GM18502 (cell line): ENCODE measurements around the gene RUVBL1.

Experiments used
- ATAC-seq: cut with Tn5 transposase; IDR thresholded peaks from one replicate; pipeline ENCODE4 v1.9.1; 2021; ENCODE audit warnings: mild to moderate bottlenecking; ENCODE audit not compliant: unreplicated experiment, poor library complexity

RUVBL1 gene

DNA sequence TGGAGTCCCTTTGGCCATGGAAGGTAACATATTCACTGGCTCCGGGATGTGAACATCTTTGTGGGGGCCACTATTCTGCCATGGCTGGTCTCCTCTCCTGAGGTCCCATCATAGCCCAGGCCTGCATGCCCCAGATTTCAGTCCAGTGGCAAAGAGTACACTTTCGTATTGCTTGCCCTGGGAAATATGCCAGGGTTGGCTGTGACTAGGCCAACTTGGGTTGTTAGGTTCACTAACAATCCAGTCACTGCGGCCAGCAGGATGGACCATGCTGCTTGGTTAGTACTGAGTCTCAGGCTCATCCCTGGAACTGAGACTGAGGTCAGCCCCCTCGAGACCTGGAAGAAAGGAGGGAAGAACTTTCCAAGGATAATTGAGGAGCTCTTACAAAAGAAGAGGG lies 19.9 kb upstream of the RUVBL1 start:
- ATAC-seq = no peak

DNA sequence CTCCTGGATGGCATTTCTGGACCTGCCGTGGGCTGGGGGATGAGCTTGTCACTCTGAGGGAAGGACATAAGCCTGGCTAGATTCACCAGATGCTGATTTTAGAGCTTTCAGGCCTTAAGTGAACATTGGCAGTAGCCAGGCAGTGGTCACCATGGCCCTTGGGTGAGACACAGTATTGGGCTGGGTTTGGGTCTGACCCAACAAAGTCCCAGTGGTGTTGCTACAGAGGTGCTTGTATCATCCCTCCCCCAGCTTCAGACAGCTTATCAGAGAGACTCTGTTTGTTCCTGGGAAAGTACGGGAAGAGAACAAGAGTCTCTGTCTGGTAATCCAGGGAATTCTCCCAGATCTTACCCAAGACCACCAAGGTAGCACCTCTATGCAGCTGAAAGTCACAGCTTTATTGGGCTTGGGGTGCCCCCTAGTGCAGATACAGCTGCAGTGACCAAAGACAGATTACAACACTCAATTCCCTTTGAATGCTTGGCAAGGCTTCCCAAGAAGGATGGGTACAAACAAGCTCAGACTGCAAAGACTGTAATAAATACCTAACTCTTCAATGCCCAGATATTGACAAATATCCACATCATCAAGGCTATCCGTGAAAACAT lies 9.8 kb upstream of the RUVBL1 start:
- no peak for ATAC-seq

DNA sequence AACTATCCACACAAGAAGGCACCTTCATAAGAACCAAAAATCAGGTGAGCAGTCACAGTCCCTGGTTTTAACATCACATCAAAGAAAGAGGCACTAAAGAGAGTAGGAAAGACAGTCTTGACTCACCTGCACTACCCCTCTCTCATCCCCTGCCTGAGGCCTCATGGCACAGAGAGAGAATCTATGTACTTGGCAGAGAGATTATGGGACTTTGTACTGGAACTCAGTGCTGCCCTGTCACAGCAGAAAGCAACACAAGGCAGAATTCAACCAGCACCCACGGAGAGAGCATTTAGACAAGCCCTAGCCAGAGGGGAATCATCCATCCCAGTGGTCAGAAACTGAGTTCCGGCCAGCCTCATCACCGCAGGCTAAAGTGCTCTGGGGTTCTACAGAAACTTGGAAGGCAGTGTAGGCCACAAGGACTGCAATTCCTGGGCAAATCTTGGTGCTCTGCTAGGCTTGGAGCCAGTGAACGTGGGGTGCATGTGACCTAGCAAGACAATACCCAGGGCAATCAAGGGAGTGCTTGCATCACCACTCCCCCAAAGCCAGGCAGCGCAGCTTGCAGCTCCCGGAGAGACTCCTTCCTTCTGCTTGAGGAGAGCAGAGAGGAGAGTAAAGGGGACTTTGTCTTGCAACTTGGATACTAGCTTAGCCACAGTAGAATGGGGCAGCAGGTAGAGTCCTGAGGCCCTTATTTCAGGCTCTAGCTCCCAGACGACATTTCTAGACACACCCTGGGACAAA lies 8.5 kb upstream of the RUVBL1 start:
- no peak for ATAC-seq

DNA sequence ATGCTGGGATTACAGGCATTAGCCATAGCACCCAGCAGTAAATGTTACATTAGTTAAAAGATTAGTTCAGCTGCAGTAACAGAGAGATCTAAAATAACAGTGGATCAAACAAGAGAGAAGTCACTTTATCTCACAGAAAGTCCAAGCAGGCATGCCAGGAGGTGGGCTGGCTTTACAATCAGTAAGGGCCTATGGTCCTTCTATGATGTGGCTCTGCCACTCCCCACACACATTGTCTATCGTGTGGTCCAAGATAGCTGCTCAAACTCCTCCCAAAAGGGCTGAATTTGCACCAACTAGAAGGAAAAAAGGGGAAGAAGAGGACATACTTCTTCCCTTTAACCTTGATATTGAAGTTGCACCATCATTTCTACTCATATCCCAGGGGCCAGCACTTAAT lies 4.6 kb upstream of the RUVBL1 start:
- no peak for ATAC-seq

DNA sequence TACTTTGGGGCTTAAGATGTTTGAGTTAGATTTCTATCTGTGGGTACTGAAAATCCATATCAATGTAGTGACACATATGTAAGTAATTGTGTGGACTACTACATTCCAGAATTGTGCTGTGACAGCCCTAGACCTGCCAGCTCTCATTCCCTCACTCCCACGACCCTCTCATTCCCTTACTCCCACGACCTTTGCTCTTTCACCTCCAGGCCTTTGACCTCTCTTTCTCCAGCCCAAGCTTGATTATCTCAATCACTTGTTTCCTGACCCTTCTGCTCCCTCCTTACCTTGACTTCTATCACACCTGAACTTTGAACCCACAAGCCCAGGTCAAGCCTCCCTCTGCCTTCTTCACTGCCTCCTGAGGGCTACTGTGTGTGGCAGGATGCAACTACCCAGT lies 3.6 kb upstream of the RUVBL1 start:
- no peak for ATAC-seq

DNA sequence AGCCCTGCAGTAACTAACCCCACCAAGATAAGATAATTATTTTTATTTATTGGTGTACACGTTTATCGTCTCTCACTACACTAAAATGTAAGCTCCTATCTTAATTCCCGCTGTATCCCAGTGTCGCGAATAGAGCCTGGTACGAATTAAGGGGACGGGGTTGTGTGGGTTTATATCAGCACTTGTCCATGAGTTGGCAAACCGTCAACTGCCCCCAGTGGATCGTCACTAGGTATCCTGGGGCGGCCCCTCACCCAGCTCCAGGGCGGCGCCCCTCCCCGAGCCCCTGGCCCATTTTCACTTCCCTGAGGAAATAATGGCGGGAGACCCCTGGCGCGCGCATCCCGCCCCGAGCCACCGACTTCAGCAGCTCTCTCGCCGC lies 465 bp downstream of the RUVBL1 start:
- ATAC-seq = peak; percentile 2

DNA sequence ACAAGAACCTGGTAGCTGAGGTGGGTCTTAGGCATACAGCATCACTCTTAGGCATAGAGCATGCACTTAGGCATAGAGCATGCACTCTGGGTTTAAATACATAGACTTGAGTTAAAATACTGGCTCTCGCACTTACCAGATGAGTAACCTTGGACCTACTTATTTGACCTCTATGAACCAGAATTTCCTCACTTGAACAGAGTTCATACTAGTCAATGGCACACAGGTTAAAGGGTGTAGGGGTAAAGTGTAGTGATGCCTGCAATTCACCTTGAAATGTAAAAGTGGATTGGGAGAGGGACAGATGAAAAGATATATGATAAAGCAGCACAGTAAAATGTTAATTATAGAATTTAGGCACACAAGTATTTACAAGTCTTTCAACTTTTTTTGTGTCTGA lies 1.6 kb downstream of the RUVBL1 start:
- no peak for ATAC-seq

DNA sequence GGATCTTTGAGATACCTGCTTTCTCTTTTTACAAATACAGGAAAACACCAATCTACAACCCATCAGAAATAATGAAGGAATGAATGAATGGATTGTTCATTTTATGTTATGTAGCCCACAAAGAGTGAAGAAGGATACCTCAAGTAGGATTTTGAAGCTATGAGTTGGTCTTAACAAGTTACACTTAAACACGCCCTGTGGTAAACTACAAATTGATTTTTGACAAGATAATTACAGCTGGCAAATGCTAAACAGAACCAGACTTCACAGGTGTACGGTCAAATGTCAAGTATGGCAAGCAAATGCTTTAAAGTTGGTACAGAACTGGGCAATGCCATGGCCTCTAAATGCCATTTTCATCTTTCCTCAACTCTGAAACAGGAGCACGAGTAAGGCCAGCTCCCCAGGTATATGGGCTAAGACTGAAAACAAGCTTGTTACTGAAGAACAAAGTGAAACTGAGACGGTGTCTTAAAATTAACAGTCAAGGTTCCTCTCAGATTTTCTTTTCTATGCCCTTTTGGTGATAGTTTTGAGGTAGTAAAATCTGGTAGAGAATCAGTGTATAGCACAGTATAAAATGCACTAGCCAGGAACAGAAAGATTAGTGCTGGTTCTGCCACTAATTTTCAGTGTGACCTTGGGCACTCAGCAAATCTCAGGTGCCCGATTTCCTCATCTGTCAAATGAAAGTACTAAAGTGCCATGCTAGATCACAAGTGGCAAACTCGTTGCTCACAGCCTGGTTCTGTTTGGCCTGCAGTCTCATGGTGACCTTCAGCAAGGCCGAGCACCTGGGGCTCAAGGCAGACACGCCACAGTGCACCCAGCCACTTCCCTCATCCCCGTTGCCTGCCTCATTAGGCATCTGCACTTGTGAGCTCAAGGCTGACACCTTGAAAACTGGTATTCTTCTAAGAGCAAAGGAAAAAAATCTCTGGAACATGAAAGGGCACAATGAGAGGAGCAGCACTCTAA lies 9.5 kb downstream of the RUVBL1 start:
- ATAC-seq = peak; percentile 45

DNA sequence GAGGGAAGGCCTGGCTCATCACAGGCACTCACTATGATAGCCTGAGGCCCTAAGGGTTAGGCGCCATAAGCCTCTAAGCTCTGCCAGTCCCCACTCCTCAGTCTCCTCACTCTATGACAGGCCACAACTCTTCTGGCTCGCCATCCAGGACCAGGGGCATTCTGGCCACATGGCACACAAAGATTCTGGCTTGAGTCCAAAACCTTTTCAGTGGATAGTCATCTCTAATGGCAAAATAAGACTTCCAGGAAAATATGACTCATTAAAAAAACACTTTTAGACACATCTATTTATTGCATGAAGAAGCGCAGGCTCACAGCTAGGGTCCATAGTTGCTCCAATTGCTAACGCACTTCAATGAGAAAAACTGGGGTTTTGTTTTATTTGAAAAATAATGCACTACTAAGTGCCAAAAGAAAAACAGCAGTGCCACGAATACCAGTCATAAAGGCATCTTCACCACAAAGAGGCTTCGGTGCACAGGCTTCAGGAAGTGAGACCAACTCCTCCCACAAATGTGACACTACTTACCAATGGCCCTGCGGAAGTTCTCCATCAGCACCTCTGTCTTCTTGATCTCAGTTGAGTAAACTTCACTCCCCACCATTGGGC lies 11.1 kb downstream of the RUVBL1 start:
- ATAC-seq = peak; percentile 78

DNA sequence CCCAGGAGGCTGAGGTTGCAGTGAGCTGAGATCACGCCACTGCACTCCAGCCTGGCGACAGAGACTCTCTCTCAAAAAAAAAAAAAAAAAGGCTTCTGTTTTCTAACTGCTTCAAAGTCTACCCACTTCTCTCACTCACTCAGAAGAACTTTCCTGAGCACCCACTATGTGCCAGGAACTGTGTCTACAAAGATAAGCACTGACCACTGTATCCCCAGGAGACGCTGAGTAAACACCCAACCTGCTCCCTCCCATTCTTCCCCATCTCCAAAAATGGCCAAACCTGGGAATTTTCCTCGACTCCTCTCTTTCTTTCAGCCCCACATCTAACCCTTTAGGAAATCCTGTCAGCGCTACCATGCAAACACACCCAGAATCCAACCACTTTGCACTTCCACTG lies 12.5 kb downstream of the RUVBL1 start:
- ATAC-seq = no peak

DNA sequence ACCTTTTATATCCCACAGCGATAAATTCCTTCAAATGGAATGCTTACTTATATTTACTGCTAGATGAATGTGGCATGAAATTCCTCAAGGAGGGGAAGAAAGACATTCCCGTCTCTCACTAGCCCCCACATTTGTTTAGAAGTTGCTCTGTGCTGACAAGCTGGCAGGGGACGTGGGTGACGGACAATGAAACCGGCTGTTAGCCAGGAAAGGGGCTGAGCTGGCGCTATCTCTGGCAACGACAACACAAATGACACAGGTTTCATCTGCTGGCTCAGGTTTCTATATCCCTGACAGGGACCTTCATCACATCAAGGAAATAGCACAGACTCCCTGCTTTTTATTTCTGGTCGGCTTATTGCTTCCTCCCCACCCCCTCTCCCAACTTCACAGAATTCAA lies 15.8 kb downstream of the RUVBL1 start:
- ATAC-seq = no peak

DNA sequence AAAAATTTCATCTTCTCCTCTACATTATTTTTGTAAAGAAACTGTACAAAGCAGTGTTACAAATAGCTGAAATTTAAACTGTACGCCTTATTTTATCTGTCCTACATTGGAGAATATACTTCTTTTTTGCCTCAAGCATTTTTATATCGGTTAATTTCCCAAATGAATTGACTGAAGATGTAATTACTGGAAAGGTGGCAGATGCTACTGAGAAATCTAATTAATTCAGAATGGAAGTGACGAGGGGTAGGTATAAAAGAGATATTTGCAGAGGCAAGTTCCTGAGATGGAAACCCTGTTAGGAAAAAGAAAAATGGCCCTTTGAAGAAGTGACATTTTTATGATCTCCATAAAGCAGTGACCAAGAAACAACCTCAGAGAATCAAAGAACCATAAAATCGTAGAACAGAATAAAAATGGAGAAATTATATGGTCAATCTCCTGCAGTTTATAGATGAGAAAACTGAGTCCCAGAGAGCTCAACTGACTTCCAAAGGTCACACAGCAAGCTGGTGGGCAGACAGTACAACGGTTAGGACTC lies 20.4 kb downstream of the RUVBL1 start:
- no peak for ATAC-seq

DNA sequence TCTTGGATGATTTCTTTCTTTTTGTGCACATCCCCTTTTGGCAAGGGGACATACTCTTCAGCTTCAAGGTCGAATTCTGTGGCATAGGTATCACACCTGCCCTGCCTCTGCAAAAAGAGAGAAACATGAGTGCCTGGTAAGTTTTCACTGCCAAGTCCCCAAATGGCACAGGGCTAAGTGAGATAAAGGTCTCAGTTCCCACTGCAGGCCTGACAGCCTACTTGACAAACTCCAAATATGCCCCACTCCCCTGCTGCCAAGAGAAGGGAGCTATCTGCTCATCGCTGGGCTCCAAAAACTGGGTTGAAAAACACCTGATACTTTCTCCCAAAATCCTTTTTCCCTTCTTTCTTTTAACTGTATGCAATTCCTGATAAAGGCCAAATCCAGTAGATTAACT lies 23.0 kb downstream of the RUVBL1 start:
- no peak for ATAC-seq

DNA sequence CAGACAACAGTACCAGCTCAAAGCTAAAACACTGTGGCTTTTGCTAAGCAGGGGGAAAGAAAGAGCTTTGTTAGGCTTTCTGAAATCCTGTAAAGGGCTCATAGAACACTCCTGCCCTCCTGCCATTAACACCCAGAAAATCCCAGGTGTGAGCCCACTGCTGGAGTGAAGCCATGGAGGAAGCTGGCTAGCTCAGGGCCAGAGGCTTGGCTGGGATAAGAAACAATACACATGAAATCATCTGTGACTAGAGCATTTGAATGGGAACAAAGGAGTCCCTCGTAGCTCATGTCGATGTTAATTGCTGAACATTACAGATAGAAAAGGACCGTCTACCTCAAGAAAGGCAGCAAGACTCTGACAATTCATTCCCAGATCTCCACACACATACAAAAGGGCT lies 23.5 kb downstream of the RUVBL1 start:
- ATAC-seq = no peak

DNA sequence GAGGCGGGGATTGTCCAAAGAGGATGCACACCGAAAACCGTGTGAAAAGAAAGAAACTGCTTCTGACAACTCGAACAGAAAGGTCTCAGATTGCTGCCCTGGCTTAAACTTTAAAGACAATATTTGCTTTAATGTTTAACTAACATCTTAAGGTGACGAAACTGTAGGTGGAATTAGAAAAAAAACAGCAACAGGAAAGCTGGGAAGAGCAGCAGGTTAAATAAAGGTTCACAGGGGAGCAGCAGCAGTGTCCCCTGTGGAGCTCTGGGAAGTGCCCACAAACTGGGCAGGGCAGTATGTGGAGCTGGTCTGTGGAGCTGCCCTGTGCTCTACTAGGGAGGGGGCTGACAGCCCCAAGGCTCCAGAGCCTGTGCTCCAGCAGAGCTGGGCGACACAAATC lies 25.4 kb downstream of the RUVBL1 start:
- ATAC-seq = no peak

DNA sequence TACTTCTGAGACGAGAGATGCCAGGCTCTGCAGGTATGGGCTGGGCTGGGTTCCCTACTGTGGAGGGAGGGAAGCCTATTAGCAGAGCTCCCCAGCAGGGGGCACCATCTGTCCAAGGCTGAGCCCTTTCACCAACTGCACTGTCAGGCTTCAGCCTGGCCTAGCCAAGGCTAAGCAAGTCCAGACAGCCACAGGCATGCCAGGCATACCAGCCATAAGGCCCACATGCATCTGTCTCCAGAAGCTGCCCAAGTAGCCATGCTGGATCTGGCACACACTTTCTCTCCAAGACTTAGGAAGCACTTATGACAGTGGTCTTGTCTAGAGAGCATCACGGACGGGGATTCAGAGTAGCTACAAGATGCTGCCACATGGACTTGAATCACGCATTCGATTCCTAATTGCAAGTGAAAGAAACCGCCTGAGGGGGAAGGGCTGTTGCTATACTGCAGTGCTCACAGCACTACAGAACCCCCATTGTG lies 28.3 kb downstream of the RUVBL1 start:
- peak; percentile 84 for ATAC-seq

DNA sequence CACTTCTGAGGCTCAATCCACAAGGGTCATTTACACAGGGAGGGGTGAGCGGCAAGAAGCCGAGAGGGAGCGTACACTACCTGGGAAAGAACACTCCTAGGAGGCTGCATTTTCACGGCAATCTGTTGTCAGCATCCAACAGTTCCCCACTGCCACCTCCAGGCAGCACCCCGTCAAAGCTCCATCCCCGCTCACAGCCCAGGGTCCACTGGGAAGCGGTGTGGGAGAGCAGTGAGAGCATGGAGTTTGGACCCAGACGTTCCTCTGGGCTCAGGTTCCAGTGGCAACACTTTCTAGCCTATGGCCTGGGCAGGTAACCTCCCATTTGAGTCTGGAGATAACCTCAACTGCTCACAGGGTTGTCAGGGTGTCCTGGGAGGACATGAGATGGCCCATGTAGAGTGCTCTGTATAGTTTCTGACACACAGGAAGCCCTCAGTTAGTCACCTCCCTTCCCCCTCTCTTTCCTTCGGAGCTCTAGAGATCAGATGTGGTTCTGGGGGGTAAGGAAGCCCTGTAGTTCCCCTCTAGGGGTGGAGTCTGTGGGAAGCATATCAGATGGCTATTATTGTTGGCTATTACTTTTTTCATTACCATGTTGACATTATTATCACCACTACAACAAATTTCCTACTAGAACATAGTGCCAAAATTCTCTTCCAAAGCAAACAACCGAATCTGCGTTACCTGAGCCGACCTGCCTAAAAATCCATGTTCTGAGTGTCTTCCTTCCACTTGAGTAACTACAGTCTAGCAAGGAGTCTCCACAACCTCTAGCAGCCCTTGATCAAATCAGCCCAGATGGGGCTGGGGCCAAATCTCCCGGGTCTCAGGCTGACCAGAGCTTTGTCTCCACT lies 29.1 kb downstream of the RUVBL1 start:
- no peak for ATAC-seq

DNA sequence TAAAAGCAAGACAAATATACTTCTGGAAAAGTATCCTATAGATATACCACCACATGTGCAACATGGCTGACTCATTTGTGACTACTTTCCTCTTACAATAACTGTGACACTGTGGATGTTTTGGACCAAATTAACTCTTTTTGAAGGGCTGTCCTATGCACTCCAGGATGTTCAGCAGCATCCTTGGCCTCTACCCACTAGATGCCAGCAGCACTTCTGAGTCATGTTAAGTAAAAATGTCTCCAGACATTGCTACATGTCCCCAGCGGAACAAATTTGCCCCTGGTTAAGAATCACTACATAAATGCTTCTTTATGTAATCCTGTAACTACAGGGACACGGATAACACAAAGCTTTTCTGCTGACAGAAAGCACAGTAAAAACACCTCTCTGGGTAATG lies 32.0 kb downstream of the RUVBL1 start:
- ATAC-seq = no peak

DNA sequence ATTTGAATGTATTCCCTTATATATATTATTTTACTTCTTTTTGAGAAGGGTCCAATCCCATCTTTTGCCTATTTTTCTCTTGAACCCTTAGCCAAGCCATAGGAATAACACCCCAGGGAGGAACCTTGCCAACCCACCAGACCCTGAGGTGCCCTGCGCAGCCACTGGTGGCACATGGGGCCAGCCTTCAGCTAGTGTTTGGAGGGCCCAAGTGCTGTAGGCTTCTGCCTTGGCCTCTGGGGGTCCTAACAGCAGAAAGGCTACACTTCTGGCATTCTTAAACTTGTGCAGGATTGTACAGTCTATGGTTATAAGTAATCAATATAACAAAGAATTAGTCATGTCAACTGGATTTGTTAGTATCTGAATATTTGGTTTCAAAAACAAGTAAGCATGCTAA lies 34.5 kb downstream of the RUVBL1 start:
- ATAC-seq = no peak

DNA sequence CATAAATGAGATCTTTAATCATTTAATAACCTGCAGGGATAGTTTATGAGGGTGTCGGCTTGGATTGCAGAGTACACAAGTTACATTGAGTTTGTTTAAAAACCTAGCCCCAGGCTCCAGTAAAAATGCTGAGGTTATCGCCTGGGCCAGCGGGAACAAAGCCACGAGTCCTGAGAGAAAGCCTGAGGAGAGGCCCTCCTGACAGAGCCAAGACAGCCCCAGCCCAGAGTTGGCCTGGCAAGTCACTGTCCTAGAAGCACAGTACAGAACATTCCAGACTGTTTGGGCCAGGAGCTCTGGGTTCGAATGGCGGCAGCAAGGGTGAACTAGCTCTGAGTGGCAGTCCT lies 39.0 kb downstream of the RUVBL1 start:
- no peak for ATAC-seq
